GM21390 (cell line): ENCODE measurements around the gene SYNE2.

Source experiments
- ATAC-seq: cut with Tn5 transposase; IDR thresholded peaks from one replicate; pipeline ENCODE4 v1.9.1; 2021; ENCODE audit not compliant: unreplicated experiment

Gene SYNE2

GRCh38 chr14:64062381-64063115 lies 209.7 kb downstream of the SYNE2 start:
- no peak for ATAC-seq

GRCh38 chr14:64064447-64064846 lies 211.6 kb downstream of the SYNE2 start:
- ATAC-seq = no peak

- no peak for ATAC-seq
Measured at GRCh38 chr14:64069634-64070359, 217.0 kb downstream of the SYNE2 start.

- ATAC-seq = no peak
Measured at GRCh38 chr14:64074961-64075612, 222.3 kb downstream of the SYNE2 start.

- ATAC-seq = no peak
Measured at GRCh38 chr14:64075613-64076005, 222.8 kb downstream of the SYNE2 start.

- no peak for ATAC-seq
Measured at GRCh38 chr14:64080452-64080851, 227.6 kb downstream of the SYNE2 start.

- ATAC-seq = no peak
Measured at GRCh38 chr14:64081174-64081746, 228.5 kb downstream of the SYNE2 start.

GRCh38 chr14:64082837-64083236 lies 230.0 kb downstream of the SYNE2 start:
- no peak for ATAC-seq

GRCh38 chr14:64088647-64088964 lies 235.8 kb downstream of the SYNE2 start:
- no peak for ATAC-seq

GRCh38 chr14:64089920-64090319 lies 237.1 kb downstream of the SYNE2 start:
- ATAC-seq = no peak

- ATAC-seq = no peak
Measured at GRCh38 chr14:64091217-64091616, 238.4 kb downstream of the SYNE2 start.

GRCh38 chr14:64092338-64092737 lies 239.5 kb downstream of the SYNE2 start:
- no peak for ATAC-seq

GRCh38 chr14:64092940-64093339 lies 240.1 kb downstream of the SYNE2 start:
- ATAC-seq = no peak

GRCh38 chr14:64095620-64096019 lies 242.8 kb downstream of the SYNE2 start:
- ATAC-seq = no peak

GRCh38 chr14:64098120-64098519 lies 245.3 kb downstream of the SYNE2 start:
- ATAC-seq = no peak

- ATAC-seq = no peak
Measured at GRCh38 chr14:64107438-64107837, 254.6 kb downstream of the SYNE2 start.

GRCh38 chr14:64109819-64110554 lies 257.2 kb downstream of the SYNE2 start:
- ATAC-seq = no peak

- no peak for ATAC-seq
Measured at GRCh38 chr14:64110802-64111201, 258.0 kb downstream of the SYNE2 start.

GRCh38 chr14:64112867-64113678 lies 260.3 kb downstream of the SYNE2 start:
- ATAC-seq = no peak

GRCh38 chr14:64114166-64114565 lies 261.4 kb downstream of the SYNE2 start:
- no peak for ATAC-seq
